Panc1 (cell line): ENCODE data around the gene CAMSAP3. TPM values are rescaled to one million over a fixed set of nuclear protein-coding genes. Genes with fewer than 3 reads are reported as not detected.
A peak's percentile ranks its signal among the peaks of the same experiment; 100 is the strongest.

ENCODE experiments used
- ATAC-seq: fragments of 200-7000 bp; cut with Tn5 transposase; 2 replicates; pipeline ENCODE4 v1.9.1; 2020; ENCODE audit warnings: mild to moderate bottlenecking, moderate library complexity
- BruUV-seq: library from RNA; stranded (reverse); fragments of 400-500 nt; replicated peaks from 2 replicates; lab custom pipeline; 2021; lab: Mats Ljungman, UMichigan
- CTCF ChIA-PET: fragments of 300-600 bp; sonication (Branson Sonifier 250); formaldehyde crosslinking; loops from one replicate; lab custom pipeline; 2022; ENCODE audit warnings: antibody characterized with exemption; lab: Charles Lee
- POLR2A ChIA-PET: fragments of 300-600 bp; sonication (Branson Sonifier 250); formaldehyde crosslinking; loops from one replicate; lab custom pipeline; 2022; ENCODE audit warnings: antibody characterized with exemption; lab: Charles Lee
- DNase-seq: peaks from one replicate; pipeline ENCODE4 v3.0.0-alpha.2; 2010; ENCODE audit warnings: low read depth, low spot score
- H3K27ac ChIP-seq: 2 replicates; pipeline ENCODE4 v1.5.1; 2011; ENCODE audit warnings: mild to moderate bottlenecking, low read length, inconsistent platforms
- H3K27me3 ChIP-seq: fragments of 200-500 bp; sonication (Bioruptor generic); 2 replicates; pipeline ENCODE4 v1.6.0; 2014; ENCODE audit warnings: low read length, inconsistent platforms; ENCODE audit not compliant: control insufficient read depth, insufficient read depth
- H3K36me3 ChIP-seq: fragments of 200-500 bp; sonication (Bioruptor generic); 2 replicates; pipeline ENCODE4 v1.5.1; 2014; ENCODE audit warnings: inconsistent platforms, mild to moderate bottlenecking, low read length, moderate library complexity; ENCODE audit not compliant: control insufficient read depth, insufficient read depth
- H3K4me1 ChIP-seq: 2 replicates; pipeline ENCODE4 v1.5.1; 2011; ENCODE audit warnings: inconsistent platforms, mild to moderate bottlenecking, low read length, moderate library complexity; ENCODE audit not compliant: control insufficient read depth, insufficient read depth
- H3K4me3 ChIP-seq, 2 experiments: 2 replicates each; pipeline ENCODE4 v1.5.1; 2011 to 2012; ENCODE audit warnings: low read depth in 2 of 2, low read length in 2 of 2, mild to moderate bottlenecking in 2 of 2, inconsistent platforms in 1 of 2, moderate library complexity in 1 of 2
- H3K9me3 ChIP-seq: fragments of 200-500 bp; sonication (Bioruptor generic); 2 replicates; pipeline ENCODE4 v1.5.1; 2014; ENCODE audit warnings: low read depth, mild to moderate bottlenecking, inconsistent platforms, low read length, moderate library complexity; ENCODE audit not compliant: control insufficient read depth, insufficient read depth
- CTCF ChIP-seq: fragments of 450-650 bp; IDR thresholded peaks from 2 replicates; pipeline ENCODE4 v1.5.1; 2017; ENCODE audit warnings: mild to moderate bottlenecking
- POLR2AphosphoS5 ChIP-seq: IDR thresholded peaks from 2 replicates; pipeline ENCODE4 v1.6.1; 2012; ENCODE audit warnings: mild to moderate bottlenecking, low read depth, low read length, moderate library complexity
- SIN3A ChIP-seq: IDR thresholded peaks from 2 replicates; pipeline ENCODE4 v1.6.1; 2012; ENCODE audit warnings: low read depth, mild to moderate bottlenecking, low read length, moderate library complexity, borderline replicate concordance; ENCODE audit not compliant: insufficient read depth
- TCF7L2 ChIP-seq: IDR thresholded peaks from 2 replicates; pipeline ENCODE4 v1.6.1; 2011; ENCODE audit warnings: mild to moderate bottlenecking, low read depth, low read length, inconsistent platforms
- in situ Hi-C: cut with HindIII; loops from 2 replicates; pipeline ENCODE4 v1.10.0; 2016; ENCODE audit warnings: low sequenced_read_pairs, low pct_unique_long_range_greater_than_20kb
- intact Hi-C: fragments of 100-400 bp; cut with micrococcal nuclease; formaldehyde crosslinking; loops from one replicate; pipeline ENCODE4 v1.10.0; 2022; ENCODE audit not compliant: unreplicated experiment
- total RNA-seq: library from RNA; stranded (reverse); gene quantifications from one replicate; pipeline ENCODE4 v1.2.1, GENCODE V29; 2021; ENCODE audit not compliant: unreplicated experiment
- TF ChIP-seq, protein P1 (sequence below), 2 experiments: IDR thresholded peaks; 2 replicates each; pipeline ENCODE4 v1.6.1; 2011 to 2012; ENCODE audit warnings: low read depth in 2 of 2, control low read depth in 1 of 2, low read length in 1 of 2, mild to moderate bottlenecking in 1 of 2, moderate library complexity in 1 of 2; ENCODE audit not compliant: insufficient read depth in 1 of 2

The CAMSAP3 gene
- total RNA-seq, 1 experiment from 2014 or later: 1.7 TPM

GRCh38 chr19:7650148-7650547 is 54.5 kb downstream of the CAMSAP3 start:
- no peak overlapping the region for H3K4me3 ChIP-seq
- DNase-seq (no peak), ATAC-seq (no peak)
- intact Hi-C loops: no loop called here
- ChIA-PET POLR2A (no interaction called here), CTCF (no interaction called here)
- TF ChIP-seq POLR2AphosphoS5: no peak
- no peaks in the 10 kb centered on the region for H3K27me3 ChIP-seq
- H3K36me3 ChIP-seq: no peaks in the 10 kb centered on the region
- no TSS peak for BruUV-seq
- no peaks in the 10 kb centered on the region for H3K9me3 ChIP-seq
- in situ Hi-C loops: no loop called here
- H3K27ac ChIP-seq: no peak overlapping the region
- no peaks in the 10 kb centered on the region for H3K4me1 ChIP-seq

DNA sequence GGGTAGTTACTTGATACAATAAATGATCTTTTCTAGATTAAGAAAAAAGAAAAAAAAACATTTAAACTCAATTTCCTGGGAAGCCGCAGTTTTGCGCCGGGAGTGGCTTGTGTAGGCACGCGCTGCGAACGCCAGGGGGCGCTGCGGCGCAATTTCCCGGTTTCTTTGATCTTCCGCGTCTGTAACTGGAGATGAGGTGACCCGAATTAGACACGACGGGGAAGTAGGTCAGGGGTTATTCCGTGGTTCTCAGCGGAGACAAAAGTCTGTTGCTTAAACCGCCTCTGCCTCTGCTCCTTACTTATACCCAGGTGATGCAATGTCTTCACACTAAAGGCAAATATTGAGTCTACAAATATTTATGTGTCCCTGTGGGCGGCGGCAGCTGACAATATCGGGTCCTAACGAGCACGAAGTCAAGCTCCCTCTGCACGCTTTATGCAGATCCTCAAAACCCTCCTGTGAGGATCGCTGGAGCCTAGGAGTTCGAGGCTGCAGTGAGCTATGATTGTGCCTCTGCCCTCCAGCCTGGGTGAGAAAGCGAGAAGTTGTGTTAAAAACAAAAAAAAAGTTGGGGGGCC is 56.5 kb downstream of the CAMSAP3 start:
- Histone ChIP-seq H3K27me3 (no peaks in the 10 kb centered on the region), H3K4me3 (peak overlapping the region; percentile 25 to 58), H3K27ac (peak overlapping the region; percentile 39; the same call in 1 of the 2 replicates), H3K36me3 (no peaks in the 10 kb centered on the region), H3K9me3 (no peaks in the 10 kb centered on the region), H3K4me1 (no peaks in the 10 kb centered on the region)
- POLR2A ChIA-PET: no interaction called here
- BruUV-seq: no TSS peak
- CTCF ChIA-PET: interaction anchor here (0.6 to 0.7 kb wide), 2 partner anchors 39 to 428 kb away, joined by 3 to 12 read pairs; no protein-coding TSS in a partner anchor
- intact Hi-C loops: no loop called here
- no peak for TF ChIP-seq POLR2AphosphoS5
- TF ChIP-seq CTCF: peak; percentile 94
- peak; percentile 100 for TF ChIP-seq TCF7L2
- DNase-seq: peak; percentile 70
- in situ Hi-C loops: no loop called here
- ATAC-seq: peak; percentile 70

DNA sequence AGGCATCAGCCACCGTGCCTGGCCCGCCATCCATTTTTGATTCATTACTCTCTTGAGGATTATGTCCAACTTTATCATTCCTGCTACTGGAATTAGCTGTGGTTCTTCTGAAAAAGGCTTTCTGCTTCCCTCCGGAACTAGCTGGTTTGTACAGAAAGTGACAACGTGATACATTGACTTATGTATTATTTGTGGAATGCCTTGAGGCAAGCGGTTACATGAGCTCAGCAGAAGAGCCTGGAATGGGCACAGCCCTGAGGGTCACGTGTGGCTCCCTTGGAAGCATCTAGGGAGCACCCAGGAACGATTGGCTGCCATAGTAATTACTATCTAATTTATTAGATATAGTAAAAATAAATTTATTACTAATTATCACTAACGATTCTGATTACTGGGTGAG is 58.7 kb downstream of the CAMSAP3 start:
- no peaks in the 10 kb centered on the region for H3K9me3 ChIP-seq
- no peaks in the 10 kb centered on the region for H3K4me1 ChIP-seq
- H3K4me3 ChIP-seq: no peak overlapping the region
- in situ Hi-C loops (no loop called here), intact Hi-C loops (no loop called here)
- no peak overlapping the region for H3K27ac ChIP-seq
- BruUV-seq: no TSS peak
- POLR2A ChIA-PET: no interaction called here
- TF ChIP-seq, protein P1, sequence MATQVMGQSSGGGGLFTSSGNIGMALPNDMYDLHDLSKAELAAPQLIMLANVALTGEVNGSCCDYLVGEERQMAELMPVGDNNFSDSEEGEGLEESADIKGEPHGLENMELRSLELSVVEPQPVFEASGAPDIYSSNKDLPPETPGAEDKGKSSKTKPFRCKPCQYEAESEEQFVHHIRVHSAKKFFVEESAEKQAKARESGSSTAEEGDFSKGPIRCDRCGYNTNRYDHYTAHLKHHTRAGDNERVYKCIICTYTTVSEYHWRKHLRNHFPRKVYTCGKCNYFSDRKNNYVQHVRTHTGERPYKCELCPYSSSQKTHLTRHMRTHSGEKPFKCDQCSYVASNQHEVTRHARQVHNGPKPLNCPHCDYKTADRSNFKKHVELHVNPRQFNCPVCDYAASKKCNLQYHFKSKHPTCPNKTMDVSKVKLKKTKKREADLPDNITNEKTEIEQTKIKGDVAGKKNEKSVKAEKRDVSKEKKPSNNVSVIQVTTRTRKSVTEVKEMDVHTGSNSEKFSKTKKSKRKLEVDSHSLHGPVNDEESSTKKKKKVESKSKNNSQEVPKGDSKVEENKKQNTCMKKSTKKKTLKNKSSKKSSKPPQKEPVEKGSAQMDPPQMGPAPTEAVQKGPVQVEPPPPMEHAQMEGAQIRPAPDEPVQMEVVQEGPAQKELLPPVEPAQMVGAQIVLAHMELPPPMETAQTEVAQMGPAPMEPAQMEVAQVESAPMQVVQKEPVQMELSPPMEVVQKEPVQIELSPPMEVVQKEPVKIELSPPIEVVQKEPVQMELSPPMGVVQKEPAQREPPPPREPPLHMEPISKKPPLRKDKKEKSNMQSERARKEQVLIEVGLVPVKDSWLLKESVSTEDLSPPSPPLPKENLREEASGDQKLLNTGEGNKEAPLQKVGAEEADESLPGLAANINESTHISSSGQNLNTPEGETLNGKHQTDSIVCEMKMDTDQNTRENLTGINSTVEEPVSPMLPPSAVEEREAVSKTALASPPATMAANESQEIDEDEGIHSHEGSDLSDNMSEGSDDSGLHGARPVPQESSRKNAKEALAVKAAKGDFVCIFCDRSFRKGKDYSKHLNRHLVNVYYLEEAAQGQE (IDR thresholded peaks at IDR 0.05; ENCODE audit: insufficient read depth in 1 of 2, low read depth in 2 of 2, low read length in 1 of 2): no peak
- no peak for TF ChIP-seq POLR2AphosphoS5
- TF ChIP-seq CTCF: no peak
- no peak for TF ChIP-seq SIN3A
- TF ChIP-seq TCF7L2: no peak
- DNase-seq (no peak), ATAC-seq (no peak)
- H3K27me3 ChIP-seq: no peaks in the 10 kb centered on the region
- no peaks in the 10 kb centered on the region for H3K36me3 ChIP-seq
- CTCF ChIA-PET: no interaction called here
